HG02571 (cell line): Measurements from ENCODE around the gene SLC9A3.

Experiments
- ATAC-seq: cut with Tn5 transposase; IDR thresholded peaks from one replicate; pipeline ENCODE4 v1.9.1; 2021; ENCODE audit warnings: mild to moderate bottlenecking, moderate library complexity; ENCODE audit not compliant: unreplicated experiment

Gene SLC9A3

DNA sequence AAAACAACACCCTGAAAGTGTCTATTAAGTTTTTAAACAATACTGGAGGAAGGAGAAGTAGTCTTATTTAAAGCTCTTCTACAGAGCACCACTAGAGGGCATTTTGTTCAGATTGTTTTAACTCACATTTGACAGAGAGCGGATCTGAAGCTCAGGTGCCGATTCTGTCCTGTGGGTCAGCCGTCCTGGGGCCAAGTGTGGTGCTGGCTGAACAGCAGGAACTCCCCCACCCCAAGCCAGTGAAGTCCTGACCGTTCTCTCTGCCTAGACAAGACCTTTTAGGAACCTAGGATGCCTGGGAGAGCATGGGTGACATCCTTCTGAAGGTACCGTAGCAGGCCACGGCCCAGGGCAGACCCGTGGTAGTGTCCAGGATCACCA lies 77.4 kb downstream of the SLC9A3 start:
- ATAC-seq: no peak

GRCh38 chr5:446066-446882 lies 78.0 kb downstream of the SLC9A3 start:
- no peak for ATAC-seq

DNA sequence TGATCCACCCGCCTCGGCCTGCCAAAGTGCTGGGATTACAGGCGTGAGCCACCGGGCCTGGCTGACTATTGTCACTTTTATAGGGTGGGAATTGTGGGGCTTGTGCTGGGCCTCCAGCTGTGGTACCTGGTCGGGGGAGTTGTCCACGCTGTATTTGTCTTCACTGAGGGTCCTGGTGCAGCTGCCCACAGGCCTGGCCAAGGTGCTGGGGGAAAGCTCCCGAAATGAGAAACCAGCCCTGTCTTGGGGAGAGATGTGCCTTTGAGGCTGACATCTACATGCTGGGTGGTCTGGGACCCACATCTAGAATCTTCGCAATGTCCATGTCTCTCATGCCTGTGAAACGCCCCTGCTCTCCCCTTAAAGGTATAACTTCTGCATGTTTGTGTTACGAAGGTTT lies 78.7 kb downstream of the SLC9A3 start:
- ATAC-seq: no peak

DNA sequence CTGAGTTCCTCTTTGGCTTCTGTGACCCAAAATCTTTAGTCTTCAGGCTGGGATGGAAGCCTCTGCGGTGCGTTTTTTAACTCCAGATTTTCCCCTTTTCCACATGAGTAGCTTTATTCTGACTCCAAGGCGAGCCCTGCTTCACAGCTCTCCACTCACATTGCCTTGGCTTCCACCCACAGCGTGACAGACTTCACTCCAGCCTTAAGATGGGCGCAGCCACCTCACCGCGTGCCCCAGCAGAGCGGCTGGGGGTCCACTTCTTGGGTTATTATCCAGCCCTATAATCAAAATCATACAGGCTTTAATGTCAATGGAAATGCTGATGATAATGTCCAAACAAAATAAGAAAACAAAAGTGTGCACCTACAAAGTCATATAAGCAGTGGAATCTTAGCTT lies 80.0 kb downstream of the SLC9A3 start:
- ATAC-seq: no peak

- ATAC-seq: peak; percentile 18
Measured at GRCh38 chr5:443239-444151, 80.8 kb downstream of the SLC9A3 start.

GRCh38 chr5:442335-443238 lies 81.7 kb downstream of the SLC9A3 start, which contains the start of gene EXOC3:
Gene EXOC3 (plus strand): TSS chr5:443176. CDS start chr5:446206, 3,030 bp downstream.
- peak; percentile 89 for ATAC-seq

DNA sequence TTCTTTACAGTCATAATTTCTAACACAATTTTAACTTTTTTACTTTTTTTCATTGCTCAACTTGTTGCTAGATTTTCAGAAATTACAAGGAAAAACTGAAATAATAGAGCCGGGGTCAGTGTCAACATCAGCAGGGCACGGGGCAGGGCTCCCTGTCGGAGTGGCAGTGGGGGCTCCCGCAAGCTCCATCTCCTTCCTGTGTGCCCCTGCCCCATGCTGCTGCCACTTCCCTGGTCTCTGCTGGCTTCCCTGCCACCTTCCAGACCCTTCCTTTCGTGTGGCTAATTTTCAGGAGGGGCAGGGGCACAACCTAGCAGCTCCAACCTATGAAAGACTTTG lies 82.3 kb downstream of the SLC9A3 start:
- ATAC-seq: no peak

GRCh38 chr5:440401-441201 lies 83.6 kb downstream of the SLC9A3 start:
- no peak for ATAC-seq

DNA sequence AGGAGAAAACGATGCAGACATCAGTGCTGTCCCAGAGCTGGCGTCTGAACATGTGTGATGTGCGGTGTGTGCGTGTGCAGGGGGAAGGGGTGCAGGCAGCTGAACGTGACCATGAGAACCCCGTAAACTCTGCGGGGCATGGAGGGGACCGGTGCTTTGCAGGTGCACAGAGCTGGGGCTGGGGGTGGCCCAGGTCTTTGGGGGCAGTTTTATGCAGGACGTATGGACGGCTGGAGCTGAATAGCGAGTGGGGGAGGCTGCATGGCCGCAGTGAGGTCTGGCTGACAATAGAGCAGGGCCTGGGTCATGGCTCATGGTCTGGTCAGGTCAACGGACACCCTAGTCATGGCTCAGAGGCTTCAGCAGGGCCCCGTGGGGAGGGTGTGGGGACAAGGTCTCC lies 84.6 kb downstream of the SLC9A3 start:
- ATAC-seq: no peak

DNA sequence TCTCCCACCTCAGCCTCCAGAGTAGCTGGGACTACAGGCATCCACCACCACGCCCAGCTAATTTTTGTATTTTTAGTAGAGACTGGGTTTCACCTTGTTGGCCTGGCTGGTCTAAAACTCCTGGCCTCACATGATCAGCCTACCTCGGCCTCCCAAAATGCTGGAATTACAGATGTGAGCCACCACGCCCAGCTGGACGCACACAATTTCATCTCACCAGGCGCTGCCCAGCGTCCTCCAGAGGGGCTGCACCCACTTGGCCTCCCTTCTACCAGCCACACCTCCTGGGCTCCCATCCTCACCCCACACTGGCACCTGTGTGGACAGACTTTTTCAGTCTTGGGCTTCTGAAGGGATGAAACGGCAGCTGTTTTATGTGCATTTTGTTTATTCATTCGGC lies 85.1 kb downstream of the SLC9A3 start:
- no peak for ATAC-seq

DNA sequence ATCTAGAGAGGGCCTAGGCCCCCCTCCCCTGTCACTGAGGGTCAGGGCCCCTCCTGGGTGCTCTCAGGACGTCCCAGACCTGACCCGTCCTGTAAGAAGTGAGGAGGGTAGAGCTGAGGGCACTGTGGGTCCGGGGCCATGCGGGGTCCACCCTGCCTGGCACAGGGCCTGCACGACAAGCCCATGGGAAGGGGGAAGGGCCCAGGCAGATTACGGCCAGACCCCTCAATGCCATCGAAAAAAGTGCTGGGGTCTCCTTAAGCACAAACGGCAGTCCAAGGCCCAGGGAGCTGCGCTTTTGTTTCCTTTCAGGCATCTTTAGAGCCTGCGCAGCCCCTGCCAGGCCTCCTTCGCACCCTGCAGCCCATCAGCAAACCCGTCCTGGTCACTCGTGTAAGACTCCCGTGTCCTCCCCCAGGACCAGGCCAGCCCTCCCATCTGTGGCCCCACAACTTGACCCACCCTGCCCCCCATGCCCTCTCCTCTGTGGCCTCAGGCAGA lies 85.7 kb downstream of the SLC9A3 start:
- ATAC-seq: no peak

DNA sequence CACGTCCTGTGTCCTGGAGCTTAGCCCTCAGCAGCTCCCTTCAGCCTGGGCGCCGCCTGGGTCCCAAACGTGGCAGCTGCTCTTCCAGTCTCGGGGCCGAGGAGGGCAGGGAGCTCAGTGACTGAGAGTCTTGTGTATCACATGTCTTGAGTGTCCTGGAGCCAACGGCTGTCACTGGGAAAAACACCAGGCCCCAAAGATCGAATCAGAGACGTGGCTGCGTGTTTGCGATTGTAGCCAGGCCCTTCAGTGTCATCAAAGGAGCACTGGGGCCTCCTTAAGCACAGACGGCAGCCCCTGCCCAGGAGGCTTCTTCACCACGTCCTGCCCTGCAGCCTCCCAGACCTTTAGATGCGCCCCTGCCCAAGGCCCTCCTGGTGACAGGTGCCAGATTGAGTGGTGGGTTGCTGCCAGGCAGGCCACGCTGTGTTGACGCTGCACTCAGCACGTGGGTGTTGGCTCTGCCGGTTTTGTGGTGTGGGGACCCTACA lies 86.9 kb downstream of the SLC9A3 start:
- ATAC-seq: no peak

- no peak for ATAC-seq
Measured at GRCh38 chr5:436641-436975, 87.6 kb downstream of the SLC9A3 start.

- ATAC-seq: no peak
Measured at GRCh38 chr5:435961-436640, 88.1 kb downstream of the SLC9A3 start.

GRCh38 chr5:435156-435790 lies 89.0 kb downstream of the SLC9A3 start:
- ATAC-seq: no peak

GRCh38 chr5:434443-435146 lies 89.7 kb downstream of the SLC9A3 start:
- ATAC-seq: no peak

DNA sequence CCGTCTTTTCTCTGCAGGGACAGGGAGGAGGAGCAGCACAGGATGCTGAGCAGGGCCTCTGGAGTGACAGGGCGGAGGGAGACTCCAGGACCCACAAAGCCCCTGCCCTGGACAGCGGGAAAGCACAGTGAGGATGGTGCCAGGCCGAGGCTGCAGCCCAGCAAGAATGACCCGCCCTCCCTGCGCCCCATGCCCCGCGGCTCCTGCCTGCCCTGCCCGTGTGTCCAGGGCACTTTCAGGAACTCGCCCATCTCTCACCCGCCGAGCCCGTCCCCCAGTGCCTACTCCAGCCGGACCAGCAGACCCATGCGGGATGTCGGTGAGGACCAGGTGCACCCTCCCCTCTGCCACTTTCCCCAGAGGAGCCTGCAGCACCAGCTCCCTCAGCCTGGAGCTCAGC lies 90.4 kb downstream of the SLC9A3 start:
- ATAC-seq: no peak
